Measurements from ENCODE around the gene IGF2R. TPM values are rescaled to one million over a fixed set of nuclear protein-coding genes. Genes with fewer than 3 reads are reported as not detected.

IGF2R gene
- polyA plus RNA-seq, 1 donor (not counting 4 experiments of a cell fraction or from before 2014, with no cell fraction given): 40.9 TPM

DNA sequence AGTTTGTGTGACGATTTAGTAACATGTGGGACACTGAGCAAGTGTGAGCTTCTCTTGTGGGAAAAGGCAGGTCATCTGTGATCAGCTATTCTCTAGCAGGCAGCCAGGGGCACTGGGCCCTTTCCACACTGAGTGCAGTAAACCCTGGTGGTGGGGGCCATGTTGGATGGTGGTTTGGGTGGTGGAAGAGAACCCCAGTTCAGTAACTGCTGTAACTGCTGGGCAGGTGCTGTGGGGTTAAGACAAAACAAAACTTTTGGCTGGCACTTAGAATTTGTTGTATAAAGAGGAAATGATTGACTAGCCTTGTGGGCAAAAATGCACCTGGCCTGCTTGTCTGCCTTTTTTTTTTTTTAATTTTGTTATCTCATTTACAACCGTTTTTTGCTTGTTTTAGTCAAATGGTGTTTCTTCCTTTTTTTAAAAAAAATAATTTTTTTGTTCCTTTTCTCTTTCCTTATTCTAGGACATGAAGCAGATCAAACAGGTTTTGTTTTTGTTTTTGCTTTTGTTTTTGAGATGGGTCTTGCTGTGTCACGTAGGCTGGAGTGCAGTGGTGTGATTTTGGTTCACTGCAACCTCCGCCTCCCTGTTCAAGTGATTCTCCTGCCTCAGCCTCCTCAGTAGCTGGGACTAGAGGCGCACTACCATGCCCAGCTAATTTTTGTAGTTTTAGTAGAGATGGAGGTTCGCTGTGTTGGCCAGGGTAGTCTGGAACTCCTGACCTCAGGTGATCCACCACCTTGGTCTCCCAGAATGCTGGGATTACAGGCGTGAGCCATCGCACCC lies 59.8 kb downstream of the IGF2R start:
- Histone ChIP-seq H3K9me1 (ENCODE audit: control insufficient read depth, extremely low read depth, insufficient read depth, low read length) (peaks cover 2% of the 10 kb centered on the region), H3K9ac (ENCODE audit: control insufficient read depth, extremely low read depth, insufficient read depth, low read length) (no peak overlapping the region), H2AFZ (ENCODE audit: control insufficient read depth, low read length) (no peak overlapping the region), H4K20me1 (ENCODE audit: control insufficient read depth, extremely low read depth, insufficient read depth, low read length) (no peaks in the 10 kb centered on the region), H3K79me2 (ENCODE audit: control insufficient read depth, insufficient read depth, low read length) (no peaks in the 10 kb centered on the region), H3K4me2 (ENCODE audit: control insufficient read depth, extremely low read depth, insufficient read depth, low read depth, low read length) (no peak overlapping the region), H3K27me3 (ENCODE audit: control insufficient read depth, extremely low read depth, insufficient read depth, low read length) (no peaks in the 10 kb centered on the region), H3K36me3 (ENCODE audit: control insufficient read depth in 2 of 2, extremely low read depth in 1 of 2, insufficient read depth in 2 of 2, low read length in 2 of 2) (peaks cover 31 to 52% of the 10 kb centered on the region in 2 experiments), H3K9me3 (ENCODE audit: control insufficient read depth, low read depth, low read length) (no peaks in the 10 kb centered on the region), H3K4me1 (ENCODE audit: control insufficient read depth, extremely low read depth, insufficient read depth, low read length) (peaks cover 11% of the 10 kb centered on the region), H3K4me3 (ENCODE audit: control insufficient read depth in 2 of 3, extremely low read depth in 1 of 3, insufficient read depth in 2 of 3, low read depth in 1 of 3, low read length in 3 of 3) (no peak overlapping the region), H3K27ac (ENCODE audit: control insufficient read depth, insufficient read depth, low read length) (no peak overlapping the region)
- FAIRE-seq (no peak), DNase-seq (ENCODE audit: low read depth, low spot score) (no peak)
- dilution Hi-C loops (cut with MboI; ENCODE audit: extremely low pct_ligation_motif_present, low sequenced_read_pairs): no loop called here
- TF ChIP-seq EZH2 (IDR thresholded peaks at IDR 0.05; ENCODE audit: low read length): no peak
- TF ChIP-seq, protein P1, sequence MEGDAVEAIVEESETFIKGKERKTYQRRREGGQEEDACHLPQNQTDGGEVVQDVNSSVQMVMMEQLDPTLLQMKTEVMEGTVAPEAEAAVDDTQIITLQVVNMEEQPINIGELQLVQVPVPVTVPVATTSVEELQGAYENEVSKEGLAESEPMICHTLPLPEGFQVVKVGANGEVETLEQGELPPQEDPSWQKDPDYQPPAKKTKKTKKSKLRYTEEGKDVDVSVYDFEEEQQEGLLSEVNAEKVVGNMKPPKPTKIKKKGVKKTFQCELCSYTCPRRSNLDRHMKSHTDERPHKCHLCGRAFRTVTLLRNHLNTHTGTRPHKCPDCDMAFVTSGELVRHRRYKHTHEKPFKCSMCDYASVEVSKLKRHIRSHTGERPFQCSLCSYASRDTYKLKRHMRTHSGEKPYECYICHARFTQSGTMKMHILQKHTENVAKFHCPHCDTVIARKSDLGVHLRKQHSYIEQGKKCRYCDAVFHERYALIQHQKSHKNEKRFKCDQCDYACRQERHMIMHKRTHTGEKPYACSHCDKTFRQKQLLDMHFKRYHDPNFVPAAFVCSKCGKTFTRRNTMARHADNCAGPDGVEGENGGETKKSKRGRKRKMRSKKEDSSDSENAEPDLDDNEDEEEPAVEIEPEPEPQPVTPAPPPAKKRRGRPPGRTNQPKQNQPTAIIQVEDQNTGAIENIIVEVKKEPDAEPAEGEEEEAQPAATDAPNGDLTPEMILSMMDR (optimal IDR thresholded peaks at IDR 0.05 in 1 of 3, IDR thresholded peaks at IDR 0.05 in 1 of 3, conservative IDR thresholded peaks at IDR 0.05 in 1 of 3; ENCODE audit: extremely low read depth in 1 of 3, insufficient read depth in 2 of 3, low read length in 3 of 3): no peak

DNA sequence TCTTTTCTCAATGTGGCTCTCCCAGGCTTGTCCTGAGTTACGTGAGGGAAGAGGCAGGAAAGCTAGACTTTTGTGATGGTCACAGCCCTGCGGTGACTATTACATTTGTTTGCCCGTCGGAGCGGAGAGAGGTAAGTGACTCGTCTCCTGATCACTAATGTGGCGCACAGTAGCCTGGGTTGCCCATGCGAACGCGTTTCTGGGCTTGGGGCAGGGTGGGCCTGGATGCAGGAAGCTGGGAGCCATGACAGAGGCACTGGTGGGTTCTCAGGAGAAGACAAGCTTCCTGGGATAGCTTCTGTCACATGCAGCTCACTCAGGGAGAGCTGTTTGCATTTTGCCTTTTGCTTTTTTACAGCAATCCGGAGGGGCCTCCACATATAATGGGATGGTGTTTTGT lies 60.6 kb downstream of the IGF2R start:
- FAIRE-seq (no peak), DNase-seq (ENCODE audit: low read depth, low spot score) (no peak)
- Histone ChIP-seq H4K20me1 (ENCODE audit: control insufficient read depth, extremely low read depth, insufficient read depth, low read length) (no peaks in the 10 kb centered on the region), H3K4me3 (ENCODE audit: control insufficient read depth in 2 of 3, extremely low read depth in 1 of 3, insufficient read depth in 2 of 3, low read depth in 1 of 3, low read length in 3 of 3) (no peak overlapping the region), H3K9me3 (ENCODE audit: control insufficient read depth, low read depth, low read length) (no peaks in the 10 kb centered on the region), H3K36me3 (ENCODE audit: control insufficient read depth in 2 of 2, extremely low read depth in 1 of 2, insufficient read depth in 2 of 2, low read length in 2 of 2) (peaks cover 31 to 51% of the 10 kb centered on the region in 2 experiments), H2AFZ (ENCODE audit: control insufficient read depth, low read length) (no peak overlapping the region), H3K27me3 (ENCODE audit: control insufficient read depth, extremely low read depth, insufficient read depth, low read length) (no peaks in the 10 kb centered on the region), H3K79me2 (ENCODE audit: control insufficient read depth, insufficient read depth, low read length) (no peaks in the 10 kb centered on the region), H3K4me1 (ENCODE audit: control insufficient read depth, extremely low read depth, insufficient read depth, low read length) (peaks cover 11% of the 10 kb centered on the region), H3K9ac (ENCODE audit: control insufficient read depth, extremely low read depth, insufficient read depth, low read length) (no peak overlapping the region), H3K27ac (ENCODE audit: control insufficient read depth, insufficient read depth, low read length) (peak overlapping the region; percentile 2), H3K9me1 (ENCODE audit: control insufficient read depth, extremely low read depth, insufficient read depth, low read length) (peaks cover 2% of the 10 kb centered on the region), H3K4me2 (ENCODE audit: control insufficient read depth, extremely low read depth, insufficient read depth, low read depth, low read length) (no peak overlapping the region)
- dilution Hi-C loops (cut with MboI; ENCODE audit: extremely low pct_ligation_motif_present, low sequenced_read_pairs): no loop called here
- TF ChIP-seq, protein P1 (optimal IDR thresholded peaks at IDR 0.05 in 1 of 3, IDR thresholded peaks at IDR 0.05 in 1 of 3, conservative IDR thresholded peaks at IDR 0.05 in 1 of 3; ENCODE audit: extremely low read depth in 1 of 3, insufficient read depth in 2 of 3, low read length in 3 of 3): no peak
- TF ChIP-seq EZH2 (IDR thresholded peaks at IDR 0.05; ENCODE audit: low read length): no peak

All from keratinocyte (primary cell).